ENCODE results near the gene ECHDC3. TPM values are rescaled to one million over a fixed set of nuclear protein-coding genes. Genes with fewer than 3 reads are reported as not detected.

ECHDC3 gene
- total and polyA plus RNA-seq, 10 of the 15 experiments (the other 5 are each of a cell fraction or from before 2014, with no cell fraction given) = 0.16 to 10.0 (median 6.0) TPM

DNA sequence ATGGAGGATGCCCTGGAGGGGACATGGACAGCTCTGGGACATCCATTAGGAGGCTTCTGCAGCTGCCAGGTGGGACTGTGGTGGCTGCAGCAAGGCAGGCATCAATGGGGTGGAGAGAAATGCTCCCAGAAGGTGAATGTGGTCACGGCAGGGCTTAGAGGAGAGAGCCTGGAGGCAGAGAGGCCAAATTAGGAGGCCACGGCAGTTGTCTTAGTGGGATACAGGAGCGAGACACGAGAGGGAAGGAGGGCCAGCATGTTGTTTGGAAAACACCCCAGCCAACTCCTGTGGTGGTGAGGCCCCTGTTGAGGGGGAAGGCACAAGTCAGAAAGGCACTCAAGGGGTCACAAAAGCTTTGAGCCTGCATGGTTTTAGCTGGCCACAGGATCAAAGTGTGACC is 14.6 kb upstream of the ECHDC3 start:
- Histone ChIP-seq H2AFZ (ENCODE audit: control insufficient read depth, low read depth, low read length) (no peak overlapping the region), H3K4me3 (no peak overlapping the region), H3K4me1 (ENCODE audit: control insufficient read depth, insufficient read depth, low read length) (no peaks in the 10 kb centered on the region), H3K27me3 (replicated peaks in 1 of 2; ENCODE audit: control insufficient read depth in 2 of 2, insufficient read depth in 2 of 2, low read length in 1 of 2) (no peaks in the 10 kb centered on the region; a peak in 1 of 4 replicates), H3K36me3 (ENCODE audit: control insufficient read depth in 2 of 2, insufficient read depth in 2 of 2, low read length in 1 of 2) (no peaks in the 10 kb centered on the region), H3K9ac (ENCODE audit: control insufficient read depth, insufficient read depth, low read length) (no peak overlapping the region), H3K27ac (ENCODE audit: control insufficient read depth, insufficient read depth) (no peak overlapping the region), H3K9me3 (replicated peaks; ENCODE audit: control insufficient read depth, insufficient read depth, low read length) (peaks cover 5% of the 10 kb centered on the region; the same call in 2 of the 3 replicates), H4K20me1 (ENCODE audit: control insufficient read depth, insufficient read depth) (no peaks in the 10 kb centered on the region), H3K79me2 (ENCODE audit: control insufficient read depth, insufficient read depth, low read length) (no peaks in the 10 kb centered on the region), H3K4me2 (ENCODE audit: control insufficient read depth, insufficient read depth) (no peak overlapping the region)
- ATAC-seq (no peak), DNase-seq (ENCODE audit: low read depth, low spot score) (no peak), FAIRE-seq (no peak)
- CTCF ChIA-PET = interaction anchor here (1.7 to 11.9 kb wide), 3 partner anchors 207 to 213 kb away, joined by 3 to 100 read pairs (median 38); no protein-coding TSS in a partner anchor
- TF ChIP-seq NRF1 (conservative IDR thresholded peaks at IDR 0.05; ENCODE audit: low read depth, low read length) (no peak), PML (IDR thresholded peaks at IDR 0.05; ENCODE audit: low read length) (no peak), IRF4 (IDR thresholded peaks at IDR 0.05; ENCODE audit: low read depth, low read length) (no peak), NR2C2 (IDR thresholded peaks at IDR 0.05; ENCODE audit: borderline replicate concordance, control insufficient read depth, insufficient read length, low read depth) (no peak), STAT3 (IDR thresholded peaks at IDR 0.05; ENCODE audit: low read depth, low read length) (no peak), CREM (IDR thresholded peaks at IDR 0.05; ENCODE audit: low read depth) (no peak), RELA (IDR thresholded peaks at IDR 0.05; ENCODE audit: borderline replicate concordance, partially characterized antibody) (no peak)
- RAD21 ChIA-PET (ENCODE audit: unreplicated experiment) = interaction anchor here (0.9 to 2.5 kb wide), 2 partner anchors 209 to 213 kb away, joined by 3 to 13 read pairs; no protein-coding TSS in a partner anchor
- BruUV-seq (replicated peaks) = no TSS peak
- WGBS (ENCODE audit: insufficient coverage, insufficient replicate concordance, low lambda C conversion rate, missing lambda C conversion rate) = 60% methylated on average over 4 of the region's 4 CpGs
- in situ Hi-C loops (cut with MboI) = no loop called here
- POLR2A ChIA-PET = no interaction called here
- SMC1A ChIA-PET (ENCODE audit: uncharacterized antibody, unreplicated experiment) = interaction anchor here (2.7 to 9.7 kb wide), 3 partner anchors 30 to 213 kb away, joined by 13 to 67 read pairs (median 27); no protein-coding TSS in a partner anchor
- intact Hi-C loops (cut with micrococcal nuclease; ENCODE audit: unreplicated experiment) = no loop called here

DNA sequence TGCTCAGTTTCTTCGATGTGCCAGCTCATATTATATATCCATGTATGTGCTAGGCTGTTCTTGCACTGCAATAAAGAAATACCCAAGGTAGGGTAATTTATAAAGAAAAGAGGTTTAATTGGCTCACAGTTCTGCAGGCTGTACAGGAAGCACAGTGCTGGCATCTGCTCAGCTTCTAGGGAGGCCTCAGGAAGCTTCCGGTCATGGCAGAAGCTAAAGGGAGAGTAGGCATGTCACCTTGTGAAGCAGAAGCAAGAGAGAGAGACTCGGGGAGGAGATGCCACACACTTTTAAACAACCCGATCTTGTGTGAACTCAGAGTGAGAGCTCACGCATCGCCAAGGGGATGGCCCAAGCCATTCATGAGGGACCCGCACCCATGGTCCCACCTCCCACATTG is 13.8 kb upstream of the ECHDC3 start:
- WGBS (ENCODE audit: insufficient coverage, insufficient replicate concordance, low lambda C conversion rate, missing lambda C conversion rate) = 90% methylated on average over 7 of the region's 7 CpGs
- no peak overlapping the region for H3K27ac ChIP-seq (ENCODE audit: control insufficient read depth, insufficient read depth)
- BruUV-seq (replicated peaks) = no TSS peak
- H3K4me2 ChIP-seq (ENCODE audit: control insufficient read depth, insufficient read depth) = no peak overlapping the region
- no peak for FAIRE-seq
- ChIA-PET CTCF (interaction anchor here (1.7 to 11.9 kb wide), 2 partner anchors 214 to 304 kb away, joined by 6 to 100 read pairs; no protein-coding TSS in a partner anchor), RAD21 (ENCODE audit: unreplicated experiment) (interaction anchor here (0.9 to 2.5 kb wide), 2 partner anchors 210 to 213 kb away, joined by 3 to 13 read pairs; no protein-coding TSS in a partner anchor), SMC1A (ENCODE audit: uncharacterized antibody, unreplicated experiment) (interaction anchor here (1.0 to 9.7 kb wide), 4 partner anchors 29 to 214 kb away, joined by 4 to 67 read pairs (median 12); no protein-coding TSS in a partner anchor), POLR2A (no interaction called here)
- H2AFZ ChIP-seq (ENCODE audit: control insufficient read depth, low read depth, low read length) = no peak overlapping the region
- ATAC-seq = no peak
- H3K36me3 ChIP-seq (ENCODE audit: control insufficient read depth in 2 of 2, insufficient read depth in 2 of 2, low read length in 1 of 2) = no peaks in the 10 kb centered on the region
- in situ Hi-C loops (cut with MboI) = no loop called here
- H3K4me1 ChIP-seq (ENCODE audit: control insufficient read depth, insufficient read depth, low read length) = no peaks in the 10 kb centered on the region
- no peaks in the 10 kb centered on the region for H3K79me2 ChIP-seq (ENCODE audit: control insufficient read depth, insufficient read depth, low read length)
- H3K9ac ChIP-seq (ENCODE audit: control insufficient read depth, insufficient read depth, low read length) = no peak overlapping the region
- no peaks in the 10 kb centered on the region; a peak in 1 of 4 replicates for H3K27me3 ChIP-seq (replicated peaks in 1 of 2; ENCODE audit: control insufficient read depth in 2 of 2, insufficient read depth in 2 of 2, low read length in 1 of 2)
- no peak overlapping the region for H3K4me3 ChIP-seq
- intact Hi-C loops (cut with micrococcal nuclease; ENCODE audit: unreplicated experiment) = no loop called here
- DNase-seq (ENCODE audit: low read depth, low spot score) = no peak
- H4K20me1 ChIP-seq (ENCODE audit: control insufficient read depth, insufficient read depth) = no peaks in the 10 kb centered on the region
- TF ChIP-seq NR2C1 (IDR thresholded peaks at IDR 0.05) (no peak), CBX3 (IDR thresholded peaks at IDR 0.05; ENCODE audit: borderline replicate concordance, low read depth) (no peak), TBL1XR1 (IDR thresholded peaks at IDR 0.05; ENCODE audit: low read depth, low read length) (no peak), SREBF2 (IDR thresholded peaks at IDR 0.05; ENCODE audit: low read length) (no peak), HDAC6 (IDR thresholded peaks at IDR 0.05; ENCODE audit: unreplicated experiment) (no peak), POLR2AphosphoS5 (IDR thresholded peaks at IDR 0.05; ENCODE audit: low read length) (no peak), JUNB (IDR thresholded peaks at IDR 0.05) (no peak), RBBP5 (conservative IDR thresholded peaks at IDR 0.05) (no peak)
- TF ChIP-seq, protein P1, sequence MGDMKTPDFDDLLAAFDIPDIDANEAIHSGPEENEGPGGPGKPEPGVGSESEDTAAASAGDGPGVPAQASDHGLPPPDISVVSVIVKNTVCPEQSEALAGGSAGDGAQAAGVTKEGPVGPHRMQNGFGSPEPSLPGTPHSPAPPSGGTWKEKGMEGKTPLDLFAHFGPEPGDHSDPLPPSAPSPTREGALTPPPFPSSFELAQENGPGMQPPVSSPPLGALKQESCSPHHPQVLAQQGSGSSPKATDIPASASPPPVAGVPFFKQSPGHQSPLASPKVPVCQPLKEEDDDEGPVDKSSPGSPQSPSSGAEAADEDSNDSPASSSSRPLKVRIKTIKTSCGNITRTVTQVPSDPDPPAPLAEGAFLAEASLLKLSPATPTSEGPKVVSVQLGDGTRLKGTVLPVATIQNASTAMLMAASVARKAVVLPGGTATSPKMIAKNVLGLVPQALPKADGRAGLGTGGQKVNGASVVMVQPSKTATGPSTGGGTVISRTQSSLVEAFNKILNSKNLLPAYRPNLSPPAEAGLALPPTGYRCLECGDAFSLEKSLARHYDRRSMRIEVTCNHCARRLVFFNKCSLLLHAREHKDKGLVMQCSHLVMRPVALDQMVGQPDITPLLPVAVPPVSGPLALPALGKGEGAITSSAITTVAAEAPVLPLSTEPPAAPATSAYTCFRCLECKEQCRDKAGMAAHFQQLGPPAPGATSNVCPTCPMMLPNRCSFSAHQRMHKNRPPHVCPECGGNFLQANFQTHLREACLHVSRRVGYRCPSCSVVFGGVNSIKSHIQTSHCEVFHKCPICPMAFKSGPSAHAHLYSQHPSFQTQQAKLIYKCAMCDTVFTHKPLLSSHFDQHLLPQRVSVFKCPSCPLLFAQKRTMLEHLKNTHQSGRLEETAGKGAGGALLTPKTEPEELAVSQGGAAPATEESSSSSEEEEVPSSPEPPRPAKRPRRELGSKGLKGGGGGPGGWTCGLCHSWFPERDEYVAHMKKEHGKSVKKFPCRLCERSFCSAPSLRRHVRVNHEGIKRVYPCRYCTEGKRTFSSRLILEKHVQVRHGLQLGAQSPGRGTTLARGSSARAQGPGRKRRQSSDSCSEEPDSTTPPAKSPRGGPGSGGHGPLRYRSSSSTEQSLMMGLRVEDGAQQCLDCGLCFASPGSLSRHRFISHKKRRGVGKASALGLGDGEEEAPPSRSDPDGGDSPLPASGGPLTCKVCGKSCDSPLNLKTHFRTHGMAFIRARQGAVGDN (IDR thresholded peaks at IDR 0.05) = no peak
- peaks cover 5% of the 10 kb centered on the region; the same call in 2 of the 3 replicates for H3K9me3 ChIP-seq (replicated peaks; ENCODE audit: control insufficient read depth, insufficient read depth, low read length)
